ENCODE measurements around the gene GTPBP8. TPM values are rescaled to one million over a fixed set of nuclear protein-coding genes. Genes with fewer than 3 reads are reported as not detected.

The GTPBP8 gene
- total and polyA plus RNA-seq, 2 donors (not counting 1 experiment from before 2014, with no cell fraction given), result 20.5 to 23.5 TPM

GRCh38 chr3:113002037-113002436 lies 11.3 kb downstream of the GTPBP8 start:
- H3K9me3 ChIP-seq (ENCODE audit: control extremely low read depth in 1 of 3, control insufficient read depth in 2 of 3, insufficient read depth in 1 of 3, low read length in 2 of 3), result no peaks in the 10 kb centered on the region
- TF ChIP-seq EZH2 (IDR thresholded peaks at IDR 0.05; ENCODE audit: borderline replicate concordance, insufficient read depth, low read depth, low read length, poor library complexity, severe bottlenecking), result no peak
- TF ChIP-seq CTCF (IDR thresholded peaks at IDR 0.05), result no peak
- CTCF ChIA-PET, result interaction anchor here (0.7 to 1.9 kb wide), 7 partner anchors 9 to 1069 kb away, joined by 3 to 6 read pairs (median 3); partner anchors contain the start of gene GTPBP8
- POLR2A ChIA-PET, result no interaction called here
- no peaks in the 10 kb centered on the region for H3K4me1 ChIP-seq (ENCODE audit: control insufficient read depth in 2 of 2, insufficient read depth in 2 of 2, low read length in 2 of 2)
- H3K27me3 Mint-ChIP-seq, result no peaks in the 10 kb centered on the region
- no peaks in the 10 kb centered on the region for H4K20me1 ChIP-seq (ENCODE audit: control insufficient read depth, insufficient read depth, low read length, poor library complexity, severe bottlenecking)
- DNase-seq, result no peak
- ATAC-seq (ENCODE audit: low read depth), result no peak
- H3K4me3 Mint-ChIP-seq, result no peak overlapping the region
- H3K27me3 ChIP-seq (replicated peaks in 1 of 4; ENCODE audit: control extremely low read depth in 1 of 4, control insufficient read depth in 3 of 4, insufficient read depth in 4 of 4, low read length in 3 of 4), result no peaks in the 10 kb centered on the region
- peak overlapping the region in 1 of 2 donors; percentile 42 for H3K27ac ChIP-seq (ENCODE audit: low read length in 2 of 2)
- peaks cover 2% of the 10 kb centered on the region for H3K4me1 Mint-ChIP-seq
- H3K4me2 ChIP-seq (replicated peaks; ENCODE audit: low read depth, low read length, poor library complexity, severe bottlenecking), result no peak overlapping the region
- H2AFZ ChIP-seq (ENCODE audit: insufficient read depth, low read depth, low read length, poor library complexity, severe bottlenecking), result no peak overlapping the region
- H3K9ac ChIP-seq (ENCODE audit: low read length), result no peak overlapping the region
- intact Hi-C loops (cut with micrococcal nuclease), result no loop called here
- no peak overlapping the region for H3K4me3 ChIP-seq (ENCODE audit: control extremely low read depth in 1 of 5, extremely low read depth in 1 of 5, insufficient read depth in 1 of 5, low read depth in 2 of 5, low read length in 4 of 5)
- H3K79me2 ChIP-seq (ENCODE audit: control insufficient read depth, insufficient read depth, low read length), result no peaks in the 10 kb centered on the region
- no peaks in the 10 kb centered on the region for H3K9me3 Mint-ChIP-seq (ENCODE audit: insufficient read depth)
- H3K27ac Mint-ChIP-seq, result peak overlapping the region; percentile 42
- peaks cover 13 to 59% of the 10 kb centered on the region in 2 experiments for H3K36me3 ChIP-seq (replicated peaks in 1 of 2; ENCODE audit: control extremely low read depth in 1 of 2, control insufficient read depth in 1 of 2, extremely low read depth in 1 of 2, insufficient read depth in 2 of 2, low read length in 1 of 2)

DNA sequence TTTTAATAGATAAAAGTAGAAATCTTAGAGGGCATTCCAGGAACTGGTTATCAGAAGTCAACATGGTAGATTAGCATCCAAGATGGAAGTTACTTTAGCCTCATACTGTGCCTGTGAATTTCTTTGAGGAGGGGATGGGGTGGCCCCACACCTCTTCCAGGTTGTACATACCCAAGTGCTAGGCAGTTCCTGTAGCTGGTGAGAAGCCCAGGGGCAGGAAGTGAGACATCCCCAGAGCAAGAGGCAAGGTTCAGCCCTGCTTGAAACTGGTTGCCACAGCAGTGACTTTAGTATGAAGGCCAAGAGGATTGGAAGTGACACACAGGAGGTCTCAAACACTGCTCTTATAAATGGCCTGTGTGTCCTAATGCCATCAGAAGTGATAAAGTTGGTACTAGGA lies 11.9 kb downstream of the GTPBP8 start:
- no peak for TF ChIP-seq EZH2 (IDR thresholded peaks at IDR 0.05; ENCODE audit: borderline replicate concordance, insufficient read depth, low read depth, low read length, poor library complexity, severe bottlenecking)
- TF ChIP-seq CTCF (IDR thresholded peaks at IDR 0.05), result no peak
- Histone ChIP-seq H3K27me3 (replicated peaks in 1 of 4; ENCODE audit: control extremely low read depth in 1 of 4, control insufficient read depth in 3 of 4, insufficient read depth in 4 of 4, low read length in 3 of 4) (no peaks in the 10 kb centered on the region), H3K4me2 (replicated peaks; ENCODE audit: low read depth, low read length, poor library complexity, severe bottlenecking) (no peak overlapping the region), H3K36me3 (replicated peaks in 1 of 2; ENCODE audit: control extremely low read depth in 1 of 2, control insufficient read depth in 1 of 2, extremely low read depth in 1 of 2, insufficient read depth in 2 of 2, low read length in 1 of 2) (peaks cover 15 to 66% of the 10 kb centered on the region in 2 experiments), H3K79me2 (ENCODE audit: control insufficient read depth, insufficient read depth, low read length) (no peaks in the 10 kb centered on the region), H2AFZ (ENCODE audit: insufficient read depth, low read depth, low read length, poor library complexity, severe bottlenecking) (no peak overlapping the region), H3K27ac (ENCODE audit: low read length in 2 of 2) (peak overlapping the region in 1 of 2 donors; percentile 42), H3K9ac (ENCODE audit: low read length) (no peak overlapping the region), H3K4me3 (ENCODE audit: control extremely low read depth in 1 of 5, extremely low read depth in 1 of 5, insufficient read depth in 1 of 5, low read depth in 2 of 5, low read length in 4 of 5) (no peak overlapping the region), H3K9me3 (ENCODE audit: control extremely low read depth in 1 of 3, control insufficient read depth in 2 of 3, insufficient read depth in 1 of 3, low read length in 2 of 3) (no peaks in the 10 kb centered on the region), H3K4me1 (ENCODE audit: control insufficient read depth in 2 of 2, insufficient read depth in 2 of 2, low read length in 2 of 2) (no peaks in the 10 kb centered on the region), H4K20me1 (ENCODE audit: control insufficient read depth, insufficient read depth, low read length, poor library complexity, severe bottlenecking) (no peaks in the 10 kb centered on the region)
- H3K4me1 Mint-ChIP-seq, result peaks cover 2% of the 10 kb centered on the region
- ATAC-seq (ENCODE audit: low read depth) (no peak), DNase-seq (no peak)
- POLR2A ChIA-PET, result no interaction called here
- H3K4me3 Mint-ChIP-seq, result no peak overlapping the region
- intact Hi-C loops (cut with micrococcal nuclease), result no loop called here
- no peaks in the 10 kb centered on the region for H3K27me3 Mint-ChIP-seq
- H3K27ac Mint-ChIP-seq, result peak overlapping the region; percentile 37
- CTCF ChIA-PET, result interaction anchor here (1.0 to 2.4 kb wide), 3 partner anchors 266 to 360 kb away, joined by 3 to 6 read pairs (median 5); no protein-coding TSS in a partner anchor
- no peaks in the 10 kb centered on the region for H3K9me3 Mint-ChIP-seq (ENCODE audit: insufficient read depth)

Measured in B cell (primary cell).